ENCODE measurements around the gene VSIG10L2.

GRCh38 chr11:125902277-125902926 lies 43.4 kb upstream of the VSIG10L2 start:
- TF ChIP-seq GATA2 (IDR thresholded peaks at IDR 0.05; ENCODE audit: low read depth, low read length) (no peak), GATA3 (IDR thresholded peaks at IDR 0.05; ENCODE audit: low read depth, low read length) (no peak)

All from SH-SY5Y (cell line).